GM13976 (cell line): ENCODE data around the gene CMTM7.
"Not testable (repeated sequence)": the region's sequence is repeated elsewhere in the genome, so short reads cannot be mapped to it uniquely, and the experiment has no call there.

ENCODE experiments used
- DNase-seq: peaks from one replicate; pipeline ENCODE4 v3.0.0; 2012; ENCODE audit warnings: low spot score
- CTCF ChIP-seq: IDR thresholded peaks from 2 replicates; pipeline ENCODE4 v1.5.1; 2012; ENCODE audit warnings: borderline replicate concordance, mild to moderate bottlenecking; ENCODE audit not compliant: insufficient read depth; ENCODE audit errors: extremely low read depth, missing control alignments, control extremely low read depth
- in situ Hi-C: fragments of 300-500 bp; cut with MboI; formaldehyde crosslinking; loops from one replicate; pipeline ENCODE4 v1.12.0; 2022; ENCODE audit warnings: low sequenced_read_pairs, mixed read lengths, inconsistent platforms; ENCODE audit not compliant: unreplicated experiment

Gene CMTM7

GRCh38 chr3:32456429-32457130, 64.9 kb downstream of the CMTM7 start:
- no peak for DNase-seq
- TF ChIP-seq CTCF, result no peak
- in situ Hi-C loops, result no loop called here

DNA sequence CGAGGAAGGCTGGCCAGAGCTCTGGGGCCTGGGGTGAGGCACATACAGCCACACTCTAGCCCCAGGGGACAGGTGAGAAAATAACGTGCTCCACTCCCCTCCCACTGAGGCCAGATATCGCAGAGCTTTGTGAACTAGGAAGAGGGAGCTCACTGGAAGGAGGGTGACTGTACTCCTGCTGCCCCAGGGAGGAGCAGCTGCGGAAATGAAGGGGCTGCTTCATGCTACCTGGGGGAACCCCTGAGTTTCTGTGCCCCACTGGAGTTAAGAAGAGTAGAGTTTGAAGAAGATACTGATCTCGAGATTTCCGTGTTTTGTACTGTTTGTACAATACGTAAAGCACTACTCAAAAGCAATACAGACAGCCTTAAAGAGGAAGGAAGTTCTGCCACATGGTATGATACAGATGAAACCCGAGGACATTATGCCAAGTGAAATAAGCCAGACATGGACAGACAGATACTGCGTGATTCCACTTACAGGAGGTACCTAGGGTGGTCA, 66.4 kb downstream of the CMTM7 start:
- no peak for TF ChIP-seq CTCF
- peak; percentile 60 for DNase-seq
- in situ Hi-C loops, result no loop called here

GRCh38 chr3:32459450-32459849, 67.8 kb downstream of the CMTM7 start:
- no peak for TF ChIP-seq CTCF
- no peak for DNase-seq
- in situ Hi-C loops, result no loop called here

DNA sequence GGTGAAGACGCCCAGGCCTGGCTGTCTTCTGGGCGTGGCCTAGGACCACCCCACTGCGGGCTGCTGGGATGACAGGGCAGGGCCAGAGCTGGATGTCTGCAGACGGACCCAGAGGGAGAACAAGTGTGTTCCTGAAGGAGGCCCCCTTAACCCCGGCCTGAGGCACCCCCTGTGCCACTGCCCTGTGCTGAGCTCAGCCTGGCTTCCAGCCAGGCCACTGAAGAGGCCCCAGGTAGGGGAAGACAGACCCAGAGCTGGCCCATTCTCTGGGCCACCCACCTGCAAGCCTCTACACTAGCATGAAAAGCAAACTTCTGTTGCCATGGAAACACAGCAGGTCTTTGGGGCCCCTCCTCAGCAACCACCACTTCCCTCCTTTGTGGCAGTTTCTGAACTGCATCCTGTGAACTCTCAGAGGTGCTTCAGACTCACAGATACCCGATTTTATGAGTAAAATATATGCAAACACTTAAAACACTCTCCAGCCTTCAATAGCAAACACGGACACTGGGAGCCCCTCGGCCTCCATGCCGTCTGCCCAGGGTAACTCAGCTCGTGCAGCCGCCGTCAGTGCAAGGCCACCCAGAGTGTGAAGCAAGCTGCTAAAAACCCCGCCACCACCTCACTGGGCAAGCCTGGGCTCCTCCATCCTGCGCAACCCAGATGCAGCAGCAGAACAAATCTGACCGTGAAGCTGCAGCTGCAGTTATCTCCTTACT, 68.5 kb downstream of the CMTM7 start:
- in situ Hi-C loops, result no loop called here
- no peak for TF ChIP-seq CTCF
- DNase-seq, result peak; percentile 85

GRCh38 chr3:32460817-32461496, 69.3 kb downstream of the CMTM7 start:
- in situ Hi-C loops, DNase-seq: not testable (repeated sequence)

DNA sequence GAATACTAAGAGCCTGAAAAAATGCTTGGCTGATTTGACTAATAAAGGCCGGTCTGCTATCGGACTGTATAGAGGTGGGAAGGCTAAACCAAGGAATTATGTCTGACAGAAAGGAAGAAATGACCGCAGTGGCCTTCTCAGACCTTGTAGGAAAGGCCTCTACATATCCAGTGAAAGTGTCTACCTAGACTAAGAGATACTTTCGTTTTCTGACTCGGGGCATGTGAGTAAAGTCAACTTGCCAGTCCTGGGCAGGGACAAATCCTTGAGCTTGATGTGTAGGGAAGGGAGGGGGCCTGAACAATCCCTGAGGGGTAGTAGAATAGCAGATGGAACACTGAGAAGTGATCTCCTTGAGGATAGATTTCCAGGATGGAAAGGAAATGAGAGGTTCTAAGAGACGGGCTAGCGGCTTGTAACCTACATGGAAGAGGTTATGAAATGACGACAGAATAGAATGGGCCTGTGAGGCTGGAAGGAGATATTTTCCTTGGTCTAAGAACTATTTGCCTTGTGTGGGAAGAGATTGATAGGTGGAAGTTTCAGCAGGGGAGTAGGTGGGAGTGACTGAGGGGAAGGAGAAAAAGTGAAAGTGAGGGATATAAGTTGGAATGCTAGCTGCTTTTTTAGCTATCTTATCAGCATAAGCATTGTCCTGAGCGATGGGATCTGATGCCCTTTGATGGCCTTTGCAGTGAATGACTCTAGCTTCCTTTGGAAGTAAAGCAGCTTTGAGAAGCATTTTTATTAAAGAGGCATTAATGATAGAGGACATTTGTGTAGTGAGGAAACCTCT, 70.7 kb downstream of the CMTM7 start:
- in situ Hi-C loops, DNase-seq: not testable (repeated sequence)

GRCh38 chr3:32463415-32463814, 71.8 kb downstream of the CMTM7 start:
- DNase-seq, in situ Hi-C loops: not testable (repeated sequence)

DNA sequence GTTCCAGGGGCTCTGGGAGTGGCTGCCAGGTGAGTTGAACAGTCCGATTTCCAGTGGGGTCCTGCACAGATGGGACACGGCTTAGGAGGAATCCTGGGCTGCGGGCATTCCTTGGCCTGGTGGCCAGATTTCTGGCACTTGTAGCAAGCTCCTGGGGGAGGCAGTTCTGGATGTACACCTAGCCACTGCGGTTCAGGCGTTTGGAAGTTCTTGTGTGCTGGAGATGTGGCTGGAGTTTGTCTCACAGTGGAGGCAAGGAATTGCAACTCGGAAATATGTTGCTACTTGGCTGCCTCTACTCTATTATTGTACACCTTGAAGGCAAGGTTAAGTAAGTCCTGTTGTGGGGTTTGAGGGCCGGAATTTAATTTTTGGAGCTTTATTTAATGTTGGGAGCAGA, 73.1 kb downstream of the CMTM7 start:
- in situ Hi-C loops, DNase-seq: not testable (repeated sequence)

- DNase-seq, in situ Hi-C loops: not testable (repeated sequence)
Measured at GRCh38 chr3:32466808-32467207, 75.2 kb downstream of the CMTM7 start.
